Adrenal gland (tissue), 5 donors: ENCODE data around the gene CACHD1.

Source experiments
- POLR2A ChIP-seq, 2 donors: fragments of 450-650 bp; IDR thresholded peaks; one replicate each; pipeline ENCODE4 v1.6.1; 2017; ENCODE audit warnings: antibody characterized with exemption in 2 of 2, mild to moderate bottlenecking in 2 of 2, moderate library complexity in 1 of 2
- TF ChIP-seq, protein P1 (sequence below), 6 experiments: fragments of 450-650 bp in 4 of 6; fragments of 200-600 bp in 2 of 6; sonication (generic) in 1 of 6; IDR thresholded peaks; 1 replicate in 5 of 6; 2 replicates in 1 of 6; pipeline versions ENCODE4 v1.5.1 to v1.8.0; 2016 to 2021; ENCODE audit warnings: antibody characterized with exemption in 6 of 6, mild to moderate bottlenecking in 2 of 6, moderate library complexity in 1 of 6
- donor health status: DM: no; HTN: no; CAD: no.

DNA sequence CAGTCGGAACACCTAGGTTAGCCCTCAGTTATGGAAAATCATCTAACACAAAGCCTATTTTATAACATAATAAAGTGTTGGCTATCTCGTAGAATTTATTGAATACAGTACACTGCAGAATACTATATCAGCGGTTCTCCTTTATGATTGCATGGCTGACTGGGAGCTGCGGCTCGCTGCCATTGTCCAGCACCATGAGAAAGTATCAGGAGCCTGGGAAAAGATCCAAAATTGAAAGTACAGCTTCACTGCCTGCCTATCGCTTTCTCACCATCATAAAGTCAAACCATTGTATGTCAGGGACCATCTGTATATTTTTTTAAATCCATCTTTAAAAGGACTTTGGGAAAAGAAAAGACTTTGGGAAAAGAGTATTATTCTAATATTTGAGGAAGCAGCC is 163.0 kb downstream of the CACHD1 start:
- TF ChIP-seq, protein P1, sequence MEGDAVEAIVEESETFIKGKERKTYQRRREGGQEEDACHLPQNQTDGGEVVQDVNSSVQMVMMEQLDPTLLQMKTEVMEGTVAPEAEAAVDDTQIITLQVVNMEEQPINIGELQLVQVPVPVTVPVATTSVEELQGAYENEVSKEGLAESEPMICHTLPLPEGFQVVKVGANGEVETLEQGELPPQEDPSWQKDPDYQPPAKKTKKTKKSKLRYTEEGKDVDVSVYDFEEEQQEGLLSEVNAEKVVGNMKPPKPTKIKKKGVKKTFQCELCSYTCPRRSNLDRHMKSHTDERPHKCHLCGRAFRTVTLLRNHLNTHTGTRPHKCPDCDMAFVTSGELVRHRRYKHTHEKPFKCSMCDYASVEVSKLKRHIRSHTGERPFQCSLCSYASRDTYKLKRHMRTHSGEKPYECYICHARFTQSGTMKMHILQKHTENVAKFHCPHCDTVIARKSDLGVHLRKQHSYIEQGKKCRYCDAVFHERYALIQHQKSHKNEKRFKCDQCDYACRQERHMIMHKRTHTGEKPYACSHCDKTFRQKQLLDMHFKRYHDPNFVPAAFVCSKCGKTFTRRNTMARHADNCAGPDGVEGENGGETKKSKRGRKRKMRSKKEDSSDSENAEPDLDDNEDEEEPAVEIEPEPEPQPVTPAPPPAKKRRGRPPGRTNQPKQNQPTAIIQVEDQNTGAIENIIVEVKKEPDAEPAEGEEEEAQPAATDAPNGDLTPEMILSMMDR (IDR thresholded peaks at IDR 0.05), result no peak
- TF ChIP-seq POLR2A (IDR thresholded peaks at IDR 0.05), result no peak
